ENCODE data around the gene WRAP73. TPM values are rescaled to one million over a fixed set of nuclear protein-coding genes. Genes with fewer than 3 reads are reported as not detected.
A peak's percentile ranks its signal among the peaks of the same experiment; 100 is the strongest.

The WRAP73 gene
- total and polyA plus RNA-seq, 9 of the 15 experiments (the other 6 are each of a cell fraction or from before 2014, with no cell fraction given): 4.3 to 51.8 (median 30.1) TPM

DNA sequence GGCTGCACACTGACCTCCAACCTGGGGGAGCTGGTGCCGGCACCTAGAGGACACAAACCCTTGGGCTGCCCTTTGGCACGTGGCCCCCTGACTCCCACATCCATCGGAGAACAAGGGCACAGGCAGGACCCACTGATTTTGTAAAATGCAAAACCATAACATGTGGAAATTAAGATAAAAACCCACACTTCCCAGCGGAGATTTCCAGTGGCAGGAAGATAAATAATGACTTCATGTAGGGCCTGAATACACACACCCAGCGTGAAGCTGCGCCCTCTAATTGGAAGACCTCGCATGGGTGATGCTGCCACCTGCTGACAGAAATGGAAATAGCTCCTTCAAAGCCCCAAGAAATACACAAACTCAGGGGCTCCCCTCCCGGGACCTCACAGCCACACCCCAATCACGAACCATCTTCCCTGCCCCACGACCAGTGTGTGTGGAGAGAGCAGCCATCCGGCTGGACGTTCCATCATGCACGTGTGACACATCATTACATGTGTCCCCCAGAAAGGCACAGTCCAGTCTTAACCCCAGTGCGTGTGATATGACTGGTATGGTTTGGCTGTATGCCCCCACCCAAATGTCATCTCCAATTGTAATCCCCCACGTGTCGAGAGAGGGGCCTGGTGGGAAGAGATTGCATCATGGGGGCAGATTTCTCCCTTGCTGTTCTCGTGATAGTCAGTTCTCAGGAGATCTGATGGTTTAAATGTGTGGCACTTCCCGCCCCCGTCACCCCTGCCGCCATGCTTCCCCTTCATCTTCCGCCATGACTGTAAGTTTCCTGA, 30.8 kb downstream of the WRAP73 start (continued):
- TF ChIP-seq PBX2 (CRISPR knock-in tag; IDR thresholded peaks at IDR 0.05; ENCODE audit: low read depth): no peak
- peak; percentile 89 for TF ChIP-seq PBX2 (tag; conservative IDR thresholded peaks at IDR 0.05; ENCODE audit: low read depth)
- no peak for TF ChIP-seq TCF7 (IDR thresholded peaks at IDR 0.05; ENCODE audit: borderline replicate concordance)
- TF ChIP-seq GABPA (tag; conservative IDR thresholded peaks at IDR 0.05; ENCODE audit: low read depth): 0 out of 2 replicates have a peak, but pooled peaks have one; percentile 16
- 0 out of 2 replicates have a peak, but pooled peaks have one; percentile 41 for TF ChIP-seq CBFB (CRISPR knock-in tag; IDR thresholded peaks at IDR 0.05)
- no peak for TF ChIP-seq SRSF9 (IDR thresholded peaks at IDR 0.05; ENCODE audit: borderline replicate concordance, low read depth, low read length)
- TF ChIP-seq HDAC1 (IDR thresholded peaks at IDR 0.05): peak in 1 of 2 experiments; percentile 71; a peak in 2 of 4 replicates
- TF ChIP-seq, protein P1, sequence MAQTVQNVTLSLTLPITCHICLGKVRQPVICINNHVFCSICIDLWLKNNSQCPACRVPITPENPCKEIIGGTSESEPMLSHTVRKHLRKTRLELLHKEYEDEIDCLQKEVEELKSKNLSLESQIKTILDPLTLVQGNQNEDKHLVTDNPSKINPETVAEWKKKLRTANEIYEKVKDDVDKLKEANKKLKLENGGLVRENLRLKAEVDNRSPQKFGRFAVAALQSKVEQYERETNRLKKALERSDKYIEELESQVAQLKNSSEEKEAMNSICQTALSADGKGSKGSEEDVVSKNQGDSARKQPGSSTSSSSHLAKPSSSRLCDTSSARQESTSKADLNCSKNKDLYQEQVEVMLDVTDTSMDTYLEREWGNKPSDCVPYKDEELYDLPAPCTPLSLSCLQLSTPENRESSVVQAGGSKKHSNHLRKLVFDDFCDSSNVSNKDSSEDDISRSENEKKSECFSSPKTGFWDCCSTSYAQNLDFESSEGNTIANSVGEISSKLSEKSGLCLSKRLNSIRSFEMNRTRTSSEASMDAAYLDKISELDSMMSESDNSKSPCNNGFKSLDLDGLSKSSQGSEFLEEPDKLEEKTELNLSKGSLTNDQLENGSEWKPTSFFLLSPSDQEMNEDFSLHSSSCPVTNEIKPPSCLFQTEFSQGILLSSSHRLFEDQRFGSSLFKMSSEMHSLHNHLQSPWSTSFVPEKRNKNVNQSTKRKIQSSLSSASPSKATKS (CRISPR knock-in tag; IDR thresholded peaks at IDR 0.05): no peak
- TF ChIP-seq, protein P2, sequence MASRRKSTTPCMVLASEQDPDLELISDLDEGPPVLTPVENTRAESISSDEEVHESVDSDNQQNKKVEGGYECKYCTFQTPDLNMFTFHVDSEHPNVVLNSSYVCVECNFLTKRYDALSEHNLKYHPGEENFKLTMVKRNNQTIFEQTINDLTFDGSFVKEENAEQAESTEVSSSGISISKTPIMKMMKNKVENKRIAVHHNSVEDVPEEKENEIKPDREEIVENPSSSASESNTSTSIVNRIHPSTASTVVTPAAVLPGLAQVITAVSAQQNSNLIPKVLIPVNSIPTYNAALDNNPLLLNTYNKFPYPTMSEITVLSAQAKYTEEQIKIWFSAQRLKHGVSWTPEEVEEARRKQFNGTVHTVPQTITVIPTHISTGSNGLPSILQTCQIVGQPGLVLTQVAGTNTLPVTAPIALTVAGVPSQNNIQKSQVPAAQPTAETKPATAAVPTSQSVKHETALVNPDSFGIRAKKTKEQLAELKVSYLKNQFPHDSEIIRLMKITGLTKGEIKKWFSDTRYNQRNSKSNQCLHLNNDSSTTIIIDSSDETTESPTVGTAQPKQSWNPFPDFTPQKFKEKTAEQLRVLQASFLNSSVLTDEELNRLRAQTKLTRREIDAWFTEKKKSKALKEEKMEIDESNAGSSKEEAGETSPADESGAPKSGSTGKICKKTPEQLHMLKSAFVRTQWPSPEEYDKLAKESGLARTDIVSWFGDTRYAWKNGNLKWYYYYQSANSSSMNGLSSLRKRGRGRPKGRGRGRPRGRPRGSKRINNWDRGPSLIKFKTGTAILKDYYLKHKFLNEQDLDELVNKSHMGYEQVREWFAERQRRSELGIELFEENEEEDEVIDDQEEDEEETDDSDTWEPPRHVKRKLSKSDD (conservative IDR thresholded peaks at IDR 0.05; ENCODE audit: low read length): no peak
- peak; percentile 58 for TF ChIP-seq CBFA2T2 (conservative IDR thresholded peaks at IDR 0.05)
- no peak for TF ChIP-seq ZNF695 (CRISPR knock-in tag; IDR thresholded peaks at IDR 0.05)
- TF ChIP-seq ZBTB1 (CRISPR knock-in tag; IDR thresholded peaks at IDR 0.05; ENCODE audit: borderline replicate concordance, low read depth): no peak
